HG03280 (cell line): ENCODE measurements around the gene RARA.

Source experiments
- ATAC-seq: cut with Tn5 transposase; IDR thresholded peaks from one replicate; pipeline ENCODE4 v1.9.1; 2021; ENCODE audit warnings: mild to moderate bottlenecking, moderate library complexity; ENCODE audit not compliant: unreplicated experiment

Gene RARA

DNA sequence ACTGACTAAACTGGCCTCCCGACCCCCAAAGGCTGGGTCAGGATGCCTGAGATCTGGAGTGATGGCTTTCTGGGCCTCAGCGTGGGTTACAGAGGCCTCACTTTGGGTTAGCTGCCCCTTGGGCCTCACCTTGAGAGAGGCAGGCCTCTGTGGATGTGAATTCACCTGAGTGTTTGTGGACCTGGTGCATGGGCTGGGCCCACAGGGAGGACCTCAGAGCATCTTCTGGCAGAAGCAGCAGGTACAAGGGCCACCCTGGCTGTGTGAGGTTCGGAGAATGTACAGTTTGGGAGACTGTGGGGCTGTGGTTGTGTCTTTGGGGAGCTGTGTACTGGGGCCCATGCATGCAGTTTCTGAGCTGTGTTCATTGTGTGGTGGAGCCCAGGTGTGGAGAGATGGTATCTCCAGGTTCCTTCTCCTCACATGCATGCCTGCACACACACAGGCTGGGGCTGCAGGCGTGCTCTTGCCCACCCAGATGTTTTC, 18.3 kb downstream of the RARA start:
- ATAC-seq: no peak

- ATAC-seq: no peak
Observed at GRCh38 chr17:40327735-40328385, 18.9 kb downstream of the RARA start.

DNA sequence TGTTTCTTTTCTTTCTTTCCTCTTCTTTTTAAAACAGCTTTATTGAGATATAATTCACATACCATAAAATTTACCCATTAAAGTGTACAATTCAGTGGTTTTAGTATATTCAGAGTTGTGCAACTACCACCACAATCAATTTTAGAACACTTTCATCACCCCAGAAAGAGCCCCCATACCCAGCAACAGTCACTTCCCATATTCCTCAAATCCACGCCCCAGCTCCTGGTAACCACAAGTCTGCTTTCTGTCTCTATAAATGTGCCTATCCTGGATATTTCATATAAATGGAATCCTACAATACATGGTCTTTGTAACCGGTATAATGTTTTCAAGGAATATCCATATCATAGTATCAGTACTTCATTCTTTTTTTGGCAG, 19.4 kb downstream of the RARA start:
- no peak for ATAC-seq

DNA sequence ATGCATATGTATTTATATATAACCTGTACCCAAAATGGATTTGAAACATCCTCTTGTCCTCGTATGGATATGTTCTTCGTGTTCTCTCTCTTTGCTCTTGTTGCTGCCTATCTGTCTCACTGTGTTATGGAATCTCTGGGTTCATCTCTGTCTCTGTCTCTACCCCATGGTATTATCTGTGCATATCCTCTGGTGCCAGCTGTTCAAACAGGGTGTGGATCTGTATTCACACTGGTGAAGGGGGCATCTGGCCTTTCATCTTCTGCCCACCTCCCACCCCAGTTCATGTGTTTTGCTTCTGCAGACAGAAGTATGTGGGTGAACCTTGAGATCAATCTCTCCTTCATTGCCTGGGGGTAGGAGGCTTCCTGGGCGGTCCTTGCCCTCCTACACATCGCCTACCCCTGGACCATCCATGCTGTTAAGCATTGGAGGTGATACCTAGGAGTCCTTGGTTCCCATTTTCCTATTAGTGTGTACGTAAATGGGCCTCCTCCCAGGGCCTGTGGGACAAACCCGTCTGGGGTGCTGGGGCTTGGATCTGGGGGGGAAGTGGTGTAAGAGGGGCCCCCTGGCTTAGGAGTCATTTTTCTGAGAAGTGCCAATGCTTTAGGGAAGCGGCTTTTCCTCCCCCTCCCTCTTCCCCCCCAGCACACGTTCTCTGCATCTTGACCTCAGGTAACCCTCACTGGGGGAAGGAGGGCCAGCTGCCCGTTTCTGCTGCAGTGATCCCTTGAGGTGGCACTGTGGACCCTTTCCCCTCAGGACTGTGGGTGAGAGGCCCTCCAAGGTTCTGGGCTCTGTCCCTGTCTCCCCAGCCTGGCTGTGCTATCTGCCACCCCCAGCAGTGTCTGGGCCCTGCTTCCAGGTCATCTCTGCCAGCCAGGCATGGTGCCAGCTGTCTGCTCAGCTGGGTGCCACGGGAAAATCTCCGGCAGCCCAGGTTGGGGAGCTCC, 21.1 kb downstream of the RARA start:
- no peak for ATAC-seq

DNA sequence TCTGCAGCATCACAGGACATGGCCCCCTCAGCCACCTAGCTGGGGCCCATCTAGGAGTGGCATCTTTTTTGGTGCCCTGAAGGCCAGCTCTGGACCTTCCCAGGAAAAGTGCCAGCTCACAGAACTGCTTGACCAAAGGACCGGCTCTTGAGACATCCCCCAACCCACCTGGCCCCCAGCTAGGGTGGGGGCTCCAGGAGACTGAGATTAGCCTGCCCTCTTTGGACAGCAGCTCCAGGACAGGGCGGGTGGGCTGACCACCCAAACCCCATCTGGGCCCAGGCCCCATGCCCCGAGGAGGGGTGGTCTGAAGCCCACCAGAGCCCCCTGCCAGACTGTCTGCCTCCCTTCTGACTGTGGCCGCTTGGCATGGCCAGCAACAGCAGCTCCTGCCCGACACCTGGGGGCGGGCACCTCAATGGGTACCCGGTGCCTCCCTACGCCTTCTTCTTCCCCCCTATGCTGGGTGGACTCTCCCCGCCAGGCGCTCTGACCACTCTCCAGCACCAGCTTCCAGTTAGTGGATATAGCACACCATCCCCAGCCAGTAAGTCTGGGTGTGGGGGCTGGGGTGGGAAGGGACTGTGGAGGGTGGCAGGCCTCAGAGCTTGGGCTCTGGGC, 22.0 kb downstream of the RARA start:
- ATAC-seq: no peak

GRCh38 chr17:40331743-40332641, 23.0 kb downstream of the RARA start:
- no peak for ATAC-seq

- ATAC-seq: no peak
Observed at GRCh38 chr17:40333781-40334448, 24.9 kb downstream of the RARA start.

DNA sequence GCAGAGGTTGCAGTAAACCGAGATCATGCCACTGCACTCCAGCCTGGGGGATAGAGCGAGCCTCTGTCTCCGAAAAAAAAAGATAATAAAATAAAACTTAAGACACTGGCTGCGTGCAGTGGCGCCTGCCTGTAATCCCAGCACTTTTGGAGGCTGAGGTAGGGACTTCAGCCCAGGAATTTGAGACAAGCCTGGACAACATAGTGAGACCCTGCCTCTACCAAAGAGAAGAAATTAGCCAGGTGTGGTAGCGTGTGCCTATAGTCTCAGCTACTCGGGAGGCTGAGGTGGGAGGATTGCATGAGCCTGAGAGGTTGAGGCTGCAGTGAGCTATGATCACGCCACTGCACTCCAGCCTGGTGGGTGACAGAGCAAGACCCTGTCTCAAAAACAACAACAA, 26.6 kb downstream of the RARA start:
- no peak for ATAC-seq

DNA sequence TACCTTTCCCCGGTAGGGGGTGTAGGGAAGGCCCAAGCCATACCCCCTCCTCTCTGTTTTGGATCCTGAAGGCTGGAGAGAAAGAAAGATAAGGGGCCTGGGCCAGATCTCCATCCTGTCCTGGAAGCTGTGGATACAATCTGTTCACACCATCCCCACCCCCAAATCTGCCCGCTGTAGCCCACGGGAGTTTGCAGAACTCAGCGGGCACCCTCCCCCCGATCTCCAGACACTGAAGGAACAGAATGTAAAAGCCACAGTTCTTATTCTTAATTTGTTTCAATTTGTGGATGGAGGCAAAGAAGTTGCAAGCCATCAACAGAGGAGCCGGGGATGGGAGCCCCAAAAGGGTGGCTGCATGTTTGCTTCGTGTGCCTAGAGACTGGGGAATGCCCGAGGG, 28.4 kb downstream of the RARA start:
- ATAC-seq: no peak

DNA sequence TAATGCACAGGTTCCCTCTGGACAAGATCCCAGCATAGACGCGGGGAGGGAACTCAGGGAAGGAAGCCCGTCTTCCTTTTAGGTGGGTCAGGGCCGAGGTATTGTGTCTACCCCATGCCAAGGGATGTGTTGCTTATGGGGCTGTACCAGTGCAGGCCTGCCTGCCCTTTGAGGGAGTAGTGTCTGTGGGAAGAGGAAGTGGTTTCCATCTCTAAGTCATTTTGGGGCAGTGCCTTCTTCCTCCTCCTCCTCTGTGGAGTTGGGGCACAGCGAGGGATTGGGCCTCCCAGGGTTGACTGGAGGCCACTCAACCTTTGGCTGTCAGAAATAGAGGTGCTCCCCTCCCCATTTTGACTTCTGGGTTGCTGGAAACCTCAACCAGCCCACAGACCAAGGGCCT, 29.1 kb downstream of the RARA start:
- ATAC-seq: no peak

GRCh38 chr17:40338941-40339649, 30.1 kb downstream of the RARA start:
- no peak for ATAC-seq

GRCh38 chr17:40340327-40340726, 31.3 kb downstream of the RARA start:
- ATAC-seq: no peak

GRCh38 chr17:40340880-40341807, 32.2 kb downstream of the RARA start:
- ATAC-seq: peak; percentile 67

- no peak for ATAC-seq
Observed at GRCh38 chr17:40341808-40342503, 33.0 kb downstream of the RARA start.

- ATAC-seq: no peak
Observed at GRCh38 chr17:40342504-40343218, 33.7 kb downstream of the RARA start.

DNA sequence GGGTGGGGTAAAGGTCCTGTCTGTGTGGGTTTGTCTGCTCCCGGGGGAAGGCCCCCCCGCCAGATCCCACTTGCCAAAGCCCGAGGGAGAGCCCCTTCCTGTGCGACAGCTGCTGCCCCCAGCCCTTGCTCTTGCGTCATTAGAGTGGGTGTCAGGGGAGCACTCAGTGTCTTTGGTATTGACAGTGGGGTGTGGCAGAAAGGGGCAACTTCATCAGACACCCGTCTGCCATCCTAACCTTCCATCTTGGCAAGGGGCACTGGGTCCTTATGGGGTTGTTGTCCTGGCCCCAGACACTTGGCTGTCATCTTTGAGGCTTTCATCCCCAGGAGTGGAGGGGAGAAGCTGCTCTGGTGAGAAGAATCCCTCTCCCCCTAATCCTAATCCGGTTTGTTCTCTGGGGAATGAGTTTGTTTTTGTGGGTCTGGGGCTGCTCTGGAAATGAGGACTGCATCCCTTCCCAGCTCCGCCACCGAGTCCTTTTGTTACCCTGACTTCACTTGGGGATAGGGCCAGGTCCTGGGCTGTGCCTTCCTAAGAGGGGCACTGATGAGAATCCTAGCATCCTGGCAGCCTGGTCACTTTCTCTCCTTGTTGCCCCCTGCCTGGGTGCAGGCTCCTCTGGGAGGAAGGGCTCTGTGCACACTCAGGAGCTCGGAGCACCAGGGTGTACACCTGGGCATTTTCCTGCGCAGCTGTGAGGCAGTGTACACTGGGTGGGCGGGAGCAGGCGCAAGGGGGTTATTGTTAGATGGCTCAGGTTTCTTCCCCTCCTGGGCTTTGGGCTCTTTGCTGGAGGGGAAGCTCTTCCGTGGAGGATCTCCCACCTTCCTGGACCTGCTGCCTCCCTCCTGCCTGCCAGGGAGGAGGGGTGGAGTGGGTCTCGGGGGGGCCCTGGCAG, 34.5 kb downstream of the RARA start:
- no peak for ATAC-seq
